GM19463 (cell line): Measurements from ENCODE around the gene LRRC8A.

ENCODE experiments used
- ATAC-seq: cut with Tn5 transposase; IDR thresholded peaks from one replicate; pipeline ENCODE4 v1.9.1; 2021; ENCODE audit warnings: mild to moderate bottlenecking, moderate library complexity; ENCODE audit not compliant: unreplicated experiment

Gene LRRC8A

GRCh38 chr9:128899566-128900322 is 17.8 kb downstream of the LRRC8A start:
- no peak for ATAC-seq

GRCh38 chr9:128901379-128901778 is 19.4 kb downstream of the LRRC8A start:
- ATAC-seq, result no peak

GRCh38 chr9:128901822-128902221 is 19.9 kb downstream of the LRRC8A start:
- no peak for ATAC-seq

- ATAC-seq, result peak; percentile 76
Observed at GRCh38 chr9:128902351-128903078, 20.6 kb downstream of the LRRC8A start.

DNA sequence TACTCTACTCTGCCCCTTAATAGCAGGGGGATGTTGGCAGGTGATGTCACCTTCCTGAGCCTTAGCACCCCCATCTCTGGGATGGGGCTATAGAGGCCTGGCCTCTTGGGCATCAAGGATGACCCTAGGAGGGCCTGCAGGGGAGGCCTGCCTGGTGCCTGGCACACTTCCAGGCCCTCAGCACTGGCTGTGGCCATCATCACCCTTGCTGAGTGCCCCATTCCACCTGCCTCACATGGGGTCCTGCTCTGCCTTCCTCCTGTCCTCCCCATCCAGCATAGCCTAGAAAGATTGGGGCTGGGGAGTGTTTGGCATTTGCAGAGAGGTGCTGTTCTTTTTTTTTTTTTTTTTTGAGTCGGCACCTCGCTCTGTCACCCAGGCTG is 21.1 kb downstream of the LRRC8A start:
- ATAC-seq, result no peak

- no peak for ATAC-seq
Observed at GRCh38 chr9:128903871-128904620, 22.1 kb downstream of the LRRC8A start.

- ATAC-seq, result no peak
Observed at GRCh38 chr9:128905964-128906363, 24.0 kb downstream of the LRRC8A start.

DNA sequence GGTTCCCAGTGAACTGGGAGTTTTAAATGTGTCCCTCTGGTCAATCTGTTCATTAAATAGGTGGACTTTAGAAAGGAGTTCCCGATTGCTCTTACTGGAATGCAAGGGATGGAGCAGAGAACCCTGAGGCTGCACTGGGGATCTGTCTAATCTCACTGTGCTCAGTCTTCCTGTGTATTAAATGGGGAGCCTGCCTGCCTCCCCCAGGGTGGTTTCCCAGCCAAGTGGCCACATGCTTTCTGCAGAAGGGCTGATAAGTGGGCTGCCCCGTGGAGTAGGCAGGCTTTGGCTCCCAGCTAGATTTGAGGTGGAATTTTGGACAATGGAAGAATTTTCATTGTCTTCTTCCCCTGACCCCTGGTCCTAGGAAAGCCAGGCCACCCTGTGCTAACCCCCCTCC is 24.8 kb downstream of the LRRC8A start:
- no peak for ATAC-seq

DNA sequence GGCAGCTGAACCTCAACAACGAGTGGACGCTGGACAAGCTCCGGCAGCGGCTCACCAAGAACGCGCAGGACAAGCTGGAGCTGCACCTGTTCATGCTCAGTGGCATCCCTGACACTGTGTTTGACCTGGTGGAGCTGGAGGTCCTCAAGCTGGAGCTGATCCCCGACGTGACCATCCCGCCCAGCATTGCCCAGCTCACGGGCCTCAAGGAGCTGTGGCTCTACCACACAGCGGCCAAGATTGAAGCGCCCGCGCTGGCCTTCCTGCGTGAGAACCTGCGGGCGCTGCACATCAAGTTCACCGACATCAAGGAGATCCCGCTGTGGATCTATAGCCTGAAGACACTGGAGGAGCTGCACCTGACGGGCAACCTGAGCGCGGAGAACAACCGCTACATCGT is 26.4 kb downstream of the LRRC8A start:
- no peak for ATAC-seq

GRCh38 chr9:128909859-128910258 is 27.9 kb downstream of the LRRC8A start:
- no peak for ATAC-seq

GRCh38 chr9:128910906-128911305 is 29.0 kb downstream of the LRRC8A start:
- ATAC-seq, result no peak

GRCh38 chr9:128911529-128912035 is 29.6 kb downstream of the LRRC8A start:
- ATAC-seq, result no peak

- ATAC-seq, result no peak
Observed at GRCh38 chr9:128912270-128912853, 30.4 kb downstream of the LRRC8A start.

DNA sequence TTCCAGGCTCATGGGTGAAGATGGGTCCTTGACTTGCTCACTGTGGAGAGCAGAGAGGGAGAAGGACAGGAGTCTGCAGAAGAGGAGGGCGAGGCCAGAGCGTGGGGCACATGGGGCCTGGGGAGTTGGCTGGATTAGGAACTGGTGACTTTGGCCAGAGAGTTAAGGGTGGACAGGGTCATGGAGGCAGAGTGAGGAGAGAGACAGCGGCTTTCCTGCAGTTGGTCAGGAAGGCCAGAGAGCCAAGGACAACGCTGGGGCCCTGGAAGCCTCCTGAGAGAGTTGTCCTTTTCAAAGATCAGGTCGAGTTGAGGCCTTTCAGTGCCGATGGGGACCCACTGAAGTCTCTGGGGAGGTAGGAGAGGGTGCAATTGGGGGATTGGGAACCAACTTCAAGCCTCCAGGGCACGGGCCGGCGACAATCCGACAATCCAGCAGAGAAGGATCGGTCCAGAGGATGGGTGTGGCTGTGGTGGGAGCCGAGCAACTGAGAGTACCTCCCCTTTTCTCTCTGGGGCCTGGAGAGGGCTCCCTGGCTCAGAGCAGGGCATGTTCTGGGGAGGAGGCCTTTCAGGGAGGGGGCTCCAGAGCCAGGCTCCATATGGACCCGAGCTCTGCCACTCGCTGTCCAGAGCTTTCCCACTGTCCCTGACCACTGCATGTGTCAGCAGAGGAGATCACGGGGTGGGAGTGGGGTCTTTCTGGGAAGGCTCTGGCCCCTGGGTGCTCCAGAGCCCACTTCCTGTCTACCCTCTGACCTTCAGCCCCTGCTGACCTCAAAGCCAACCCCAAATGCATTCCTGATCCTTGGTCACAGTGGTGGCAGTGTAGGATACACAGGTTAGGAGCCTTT is 31.3 kb downstream of the LRRC8A start:
- ATAC-seq, result no peak

DNA sequence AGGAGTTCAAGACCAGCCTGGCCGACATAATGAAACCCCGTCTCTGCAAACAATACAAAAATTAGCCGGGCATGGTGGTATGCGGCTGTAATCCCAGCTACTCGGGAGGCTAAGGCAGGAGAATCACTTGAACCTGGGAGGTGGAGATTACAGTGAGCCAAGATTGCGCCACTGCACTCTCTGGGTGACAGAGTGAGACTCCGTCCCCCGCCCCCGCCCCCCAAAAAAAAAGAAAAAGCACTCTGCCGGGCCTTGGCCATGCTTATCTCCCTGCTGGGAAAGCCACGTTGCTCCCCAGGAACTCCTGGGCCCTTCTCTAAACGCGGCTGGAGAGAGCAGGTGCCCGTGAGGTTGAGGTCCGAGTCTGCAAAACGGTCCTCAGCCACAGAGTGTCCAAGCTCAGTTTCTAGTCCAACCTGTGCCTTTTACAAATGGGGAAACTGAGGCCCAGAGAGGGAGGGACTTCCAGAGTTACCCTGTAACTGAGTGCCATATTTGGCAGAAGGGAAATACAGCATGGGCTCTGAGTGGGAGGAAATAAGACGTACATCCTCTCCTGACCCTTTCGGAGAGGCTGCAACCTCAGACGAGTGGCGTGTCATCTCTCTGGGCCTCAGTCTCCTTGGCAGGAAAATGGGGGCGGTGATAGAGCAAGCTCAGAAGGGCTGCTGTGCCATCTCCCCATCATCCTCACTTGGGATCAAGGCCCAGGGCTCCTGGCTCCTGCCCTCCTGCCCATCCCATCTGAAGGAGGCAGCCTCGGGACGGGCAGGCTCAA is 32.3 kb downstream of the LRRC8A start:
- ATAC-seq, result no peak

GRCh38 chr9:128916204-128916603 is 34.3 kb downstream of the LRRC8A start:
- ATAC-seq, result no peak

DNA sequence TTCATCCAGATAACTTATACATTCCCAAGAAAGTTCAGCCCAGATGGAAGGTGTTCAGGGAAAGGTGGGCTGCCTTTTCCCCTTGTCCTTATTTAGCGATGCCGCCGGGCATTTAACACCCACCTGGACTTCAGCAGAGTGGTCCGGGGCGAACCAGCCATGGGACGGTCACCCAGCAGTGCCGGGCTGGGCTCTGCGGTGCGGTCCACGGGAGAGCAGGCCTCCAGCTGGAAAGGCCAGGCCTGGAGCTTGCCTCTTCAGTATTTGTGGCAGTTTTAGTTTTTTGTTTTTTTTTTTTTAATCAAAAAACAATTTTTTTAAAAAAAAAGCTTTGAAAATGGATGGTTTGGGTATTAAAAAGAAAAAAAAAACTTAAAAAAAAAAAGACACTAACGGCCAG is 34.8 kb downstream of the LRRC8A start:
- no peak for ATAC-seq

DNA sequence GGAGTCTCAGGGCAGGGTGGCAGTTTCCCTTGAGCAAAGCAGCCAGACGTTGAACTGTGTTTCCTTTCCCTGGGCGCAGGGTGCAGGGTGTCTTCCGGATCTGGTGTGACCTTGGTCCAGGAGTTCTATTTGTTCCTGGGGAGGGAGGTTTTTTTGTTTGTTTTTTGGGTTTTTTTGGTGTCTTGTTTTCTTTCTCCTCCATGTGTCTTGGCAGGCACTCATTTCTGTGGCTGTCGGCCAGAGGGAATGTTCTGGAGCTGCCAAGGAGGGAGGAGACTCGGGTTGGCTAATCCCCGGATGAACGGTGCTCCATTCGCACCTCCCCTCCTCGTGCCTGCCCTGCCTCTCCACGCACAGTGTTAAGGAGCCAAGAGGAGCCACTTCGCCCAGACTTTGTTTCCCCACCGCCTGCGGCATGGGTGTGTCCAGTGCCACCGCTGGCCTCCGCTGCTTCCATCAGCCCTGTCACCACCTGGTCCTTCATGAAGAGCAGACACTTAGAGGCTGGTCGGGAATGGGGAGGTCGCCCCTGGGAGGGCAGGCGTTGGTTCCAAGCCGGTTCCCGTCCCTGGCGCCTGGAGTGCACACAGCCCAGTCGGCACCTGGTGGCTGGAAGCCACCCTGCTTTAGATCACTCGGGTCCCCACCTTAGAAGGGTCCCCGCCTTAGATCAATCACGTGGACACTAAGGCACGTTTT is 35.4 kb downstream of the LRRC8A start:
- no peak for ATAC-seq

- ATAC-seq, result no peak
Observed at GRCh38 chr9:128918921-128919320, 37.0 kb downstream of the LRRC8A start.
